HEK293 (cell line): ENCODE measurements around the gene ACTR1B.

Experiments used
- HOXA7 ChIP-seq: sonication (generic); formaldehyde crosslinking; IDR thresholded peaks from 2 replicates; pipeline ENCODE4 v1.8.1; 2022; ENCODE audit warnings: missing genetic modification reagents, borderline replicate concordance
- TF ChIP-seq, protein P1 (sequence below): fragments of 450-650 bp; formaldehyde crosslinking; conservative IDR thresholded peaks from 2 replicates; pipeline ENCODE4 v1.5.1; 2016; ENCODE audit warnings: low read depth, missing biosample characterization, missing genetic modification characterization

DNA sequence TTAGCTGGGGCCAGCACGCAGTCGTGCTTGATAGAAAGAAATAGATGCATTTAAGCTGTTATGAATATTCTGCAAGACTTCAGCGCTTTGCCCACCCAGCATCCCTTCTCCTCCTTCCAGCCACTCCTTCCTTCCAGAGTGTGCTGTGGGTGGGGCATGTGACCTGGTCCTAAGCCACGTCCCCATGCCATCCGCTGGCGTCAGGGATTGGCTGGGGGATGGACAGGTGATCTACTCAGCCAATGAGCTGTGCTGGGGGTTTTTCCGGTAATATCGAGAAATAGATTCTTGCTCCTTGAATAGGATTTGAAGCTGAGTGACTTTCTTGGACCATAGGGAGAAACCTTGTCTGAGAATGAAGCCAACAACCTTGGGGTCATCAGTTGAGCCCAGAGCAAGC is 44.8 kb upstream of the ACTR1B start:
- TF ChIP-seq, protein P1, sequence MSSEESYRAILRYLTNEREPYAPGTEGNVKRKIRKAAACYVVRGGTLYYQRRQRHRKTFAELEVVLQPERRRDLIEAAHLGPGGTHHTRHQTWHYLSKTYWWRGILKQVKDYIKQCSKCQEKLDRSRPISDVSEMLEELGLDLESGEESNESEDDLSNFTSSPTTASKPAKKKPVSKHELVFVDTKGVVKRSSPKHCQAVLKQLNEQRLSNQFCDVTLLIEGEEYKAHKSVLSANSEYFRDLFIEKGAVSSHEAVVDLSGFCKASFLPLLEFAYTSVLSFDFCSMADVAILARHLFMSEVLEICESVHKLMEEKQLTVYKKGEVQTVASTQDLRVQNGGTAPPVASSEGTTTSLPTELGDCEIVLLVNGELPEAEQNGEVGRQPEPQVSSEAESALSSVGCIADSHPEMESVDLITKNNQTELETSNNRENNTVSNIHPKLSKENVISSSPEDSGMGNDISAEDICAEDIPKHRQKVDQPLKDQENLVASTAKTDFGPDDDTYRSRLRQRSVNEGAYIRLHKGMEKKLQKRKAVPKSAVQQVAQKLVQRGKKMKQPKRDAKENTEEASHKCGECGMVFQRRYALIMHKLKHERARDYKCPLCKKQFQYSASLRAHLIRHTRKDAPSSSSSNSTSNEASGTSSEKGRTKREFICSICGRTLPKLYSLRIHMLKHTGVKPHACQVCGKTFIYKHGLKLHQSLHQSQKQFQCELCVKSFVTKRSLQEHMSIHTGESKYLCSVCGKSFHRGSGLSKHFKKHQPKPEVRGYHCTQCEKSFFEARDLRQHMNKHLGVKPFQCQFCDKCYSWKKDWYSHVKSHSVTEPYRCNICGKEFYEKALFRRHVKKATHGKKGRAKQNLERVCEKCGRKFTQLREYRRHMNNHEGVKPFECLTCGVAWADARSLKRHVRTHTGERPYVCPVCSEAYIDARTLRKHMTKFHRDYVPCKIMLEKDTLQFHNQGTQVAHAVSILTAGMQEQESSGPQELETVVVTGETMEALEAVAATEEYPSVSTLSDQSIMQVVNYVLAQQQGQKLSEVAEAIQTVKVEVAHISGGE (tag by site-specific recombination) = no peak
- TF ChIP-seq HOXA7 = no peak
